HL-60/S4 (cell line): ENCODE data around the gene SGSM1.

ENCODE experiments used
- in situ Hi-C: fragments of 300-500 bp; cut with MboI; formaldehyde crosslinking; loops from 2 replicates; pipeline ENCODE4 v1.14.3; 2022; ENCODE audit warnings: low sequenced_read_pairs

Gene SGSM1

GRCh38 chr22:24945430-24945829 is 139.4 kb downstream of the SGSM1 start:
- in situ Hi-C loops: loop anchor here (10.0 kb wide), 1 partner anchor 99 kb away; no protein-coding TSS in a partner anchor

DNA sequence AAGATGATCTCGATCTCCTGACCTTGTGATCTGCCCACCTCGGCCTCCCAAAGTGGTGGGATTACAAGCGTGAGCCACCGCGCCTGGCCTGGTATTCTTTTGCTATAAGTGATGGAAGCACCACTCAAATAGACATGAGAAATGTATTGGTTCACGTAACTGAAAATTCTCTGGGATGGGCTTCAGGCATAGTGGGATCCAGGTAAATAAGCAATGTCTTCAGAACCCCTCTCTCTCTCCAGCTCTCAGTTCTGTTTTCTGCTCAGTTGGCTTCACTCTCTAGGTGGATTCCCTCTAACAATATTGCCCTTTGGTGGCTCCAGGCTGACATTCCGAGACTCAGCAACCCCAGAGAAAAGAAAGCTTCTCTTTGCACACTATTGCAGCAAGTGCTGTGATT is 141.4 kb downstream of the SGSM1 start:
- in situ Hi-C loops: loop anchor here (10.0 kb wide), 1 partner anchor 97 kb away; no protein-coding TSS in a partner anchor

GRCh38 chr22:24947881-24948280 is 141.9 kb downstream of the SGSM1 start:
- in situ Hi-C loops: loop anchor here (10.0 kb wide), 1 partner anchor 97 kb away; no protein-coding TSS in a partner anchor

DNA sequence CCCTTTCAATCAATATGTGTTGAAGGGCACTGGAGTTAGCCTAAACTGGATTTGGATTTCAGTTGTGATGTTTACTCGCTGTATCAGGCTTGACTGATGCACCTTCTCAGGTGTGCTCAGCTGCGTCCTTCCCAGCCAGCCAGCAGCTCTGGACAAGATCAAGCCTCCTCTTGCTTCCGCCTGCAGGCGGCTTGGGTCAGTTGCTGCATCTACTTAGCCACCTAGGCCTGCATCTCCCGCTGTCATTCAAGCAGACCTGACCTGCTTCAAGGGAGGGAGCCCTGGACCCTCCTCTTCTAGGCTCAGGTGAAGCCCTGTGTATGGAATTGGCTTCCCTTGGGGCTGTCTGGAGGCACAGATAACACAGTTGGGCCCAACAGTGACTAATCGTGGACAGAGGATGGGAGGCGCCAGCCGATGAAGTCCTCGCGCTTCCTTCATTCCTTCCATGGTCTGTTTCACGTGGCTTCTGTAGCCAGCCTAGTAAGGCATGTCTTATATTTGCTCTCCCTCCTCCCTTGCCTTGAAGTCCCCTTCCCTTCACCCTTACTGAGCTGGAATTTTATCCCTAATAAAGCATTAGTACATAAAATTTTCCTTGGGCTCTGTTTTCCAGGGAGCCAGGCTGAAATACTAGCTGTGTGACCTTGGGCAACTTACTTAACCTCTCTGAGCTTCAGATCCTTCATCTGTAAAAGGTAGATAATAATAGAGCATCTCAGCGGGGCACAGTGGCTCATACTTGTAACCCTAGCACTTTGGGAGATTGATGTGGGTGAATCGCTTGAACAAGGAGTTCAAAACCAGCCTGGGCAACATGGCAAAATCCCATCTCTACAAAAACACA is 142.6 kb downstream of the SGSM1 start:
- in situ Hi-C loops: loop anchor here (10.0 kb wide), 1 partner anchor 96 kb away; no protein-coding TSS in a partner anchor

DNA sequence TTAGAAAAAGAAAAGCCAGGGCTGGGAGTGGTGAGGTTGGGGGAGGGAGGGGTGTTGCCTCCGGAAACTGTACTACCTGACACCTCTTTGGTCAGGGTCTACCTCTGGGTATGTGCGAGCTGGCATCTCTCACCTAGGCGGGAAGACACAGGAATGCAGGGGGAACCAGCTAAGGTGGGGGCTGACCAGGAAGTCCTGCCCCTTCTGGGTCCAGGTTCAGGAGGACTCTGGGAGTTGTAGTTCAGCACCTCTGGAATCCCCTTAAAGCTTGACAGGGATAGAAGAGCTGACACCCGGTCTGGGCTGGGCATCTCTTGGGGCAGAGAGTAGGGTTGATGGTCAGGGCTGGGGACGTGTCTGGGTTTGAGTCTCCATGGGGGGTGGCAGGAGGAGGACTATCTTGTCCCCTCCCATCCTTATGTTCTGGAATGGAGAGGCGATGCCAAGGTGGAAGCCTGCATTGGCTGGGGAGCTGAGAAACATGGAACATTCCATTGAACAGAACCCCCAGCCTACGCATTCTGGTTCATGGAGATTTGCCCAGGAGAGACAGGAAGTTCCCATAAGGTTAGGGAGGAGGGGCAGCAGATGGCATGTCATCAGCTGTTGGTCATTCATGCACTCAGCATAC is 144.4 kb downstream of the SGSM1 start:
- in situ Hi-C loops: no loop called here

DNA sequence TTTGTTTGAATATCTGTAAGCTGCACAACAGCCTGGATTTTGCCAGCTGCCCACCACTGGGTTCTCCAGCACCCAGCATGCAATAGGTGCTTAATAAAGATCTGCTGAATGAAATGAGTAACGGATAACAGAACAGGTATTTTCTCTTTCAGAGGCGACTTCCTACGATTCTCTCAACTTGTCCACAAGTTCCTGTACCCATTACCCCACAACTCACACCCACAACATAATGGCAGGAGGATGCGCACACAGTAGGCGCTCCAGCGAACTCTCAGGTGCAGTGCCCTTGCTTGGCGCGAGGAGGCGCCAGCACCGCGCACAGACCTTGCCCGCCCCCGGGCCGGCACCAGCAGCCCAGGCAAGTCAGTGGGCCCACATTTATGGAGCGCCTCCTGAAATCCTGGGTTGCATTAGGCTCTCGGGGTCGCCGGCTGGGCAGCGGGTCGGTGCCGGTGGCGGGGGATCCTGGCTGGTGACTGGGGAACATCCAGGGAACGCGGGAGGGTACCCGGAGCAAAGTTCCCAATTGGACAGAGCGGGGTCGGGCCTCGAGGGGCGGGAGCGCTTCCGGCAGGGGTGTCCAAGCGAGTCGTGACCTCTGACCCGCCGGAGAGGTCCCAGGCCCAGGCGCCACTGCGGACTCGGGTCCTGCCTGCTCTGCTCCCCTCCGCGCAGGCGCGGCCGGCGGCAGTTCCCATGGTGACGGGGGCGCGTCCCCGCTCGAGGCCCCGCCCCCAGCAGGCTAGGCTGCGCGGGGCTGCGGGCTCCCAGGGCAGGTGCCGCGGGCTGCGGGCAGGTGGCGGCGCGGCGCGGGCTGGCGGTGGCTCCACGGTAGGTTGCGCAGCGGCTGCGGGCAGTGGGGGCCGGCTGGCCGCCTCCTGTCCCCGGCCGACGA is 146.2 kb downstream of the SGSM1 start, which contains the start of gene KIAA1671:
Gene KIAA1671 (plus strand): TSS at position 775 of the 895 bp plus-strand sequence. CDS start 75,284 bp downstream, outside the sequence.
- in situ Hi-C loops: no loop called here

- in situ Hi-C loops: no loop called here
These were observed 146.9 kb downstream of the SGSM1 start for GRCh38 chr22:24952837-24953383.

DNA sequence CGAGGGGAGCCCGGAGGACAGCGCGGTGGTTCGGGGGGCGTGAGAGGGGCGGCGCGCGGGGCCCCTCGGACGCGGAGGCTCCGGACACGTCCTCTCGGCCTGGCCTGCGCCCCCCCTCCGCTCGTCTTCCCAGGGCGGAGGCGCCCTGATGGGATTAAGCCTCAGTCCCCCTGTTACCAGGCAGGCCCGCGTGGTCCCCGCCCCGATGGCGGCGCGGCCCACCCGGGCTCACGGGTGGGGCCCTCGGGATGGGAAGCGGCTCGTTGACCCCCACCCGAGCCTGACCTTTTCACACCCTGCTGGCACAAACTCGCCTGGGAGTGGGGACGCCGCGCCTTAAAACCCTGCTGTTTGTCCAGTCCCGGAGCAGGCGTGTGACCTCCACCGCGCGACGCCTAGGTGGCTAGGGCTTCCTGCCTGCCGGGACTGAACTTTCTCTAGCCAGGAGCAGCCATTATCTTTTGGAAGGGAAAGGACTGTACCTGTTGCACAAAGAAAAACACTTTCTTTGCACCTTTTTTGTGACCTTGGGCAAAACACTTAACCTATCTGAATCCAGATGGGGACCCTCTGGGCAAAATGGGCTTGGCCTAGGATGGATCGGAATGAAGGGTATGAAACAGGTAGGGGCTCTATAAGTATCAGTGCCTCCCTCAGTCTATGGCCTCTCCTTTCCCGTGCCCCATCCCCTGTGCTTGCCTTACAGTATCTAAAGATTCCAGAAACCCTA is 147.5 kb downstream of the SGSM1 start:
- in situ Hi-C loops: no loop called here

DNA sequence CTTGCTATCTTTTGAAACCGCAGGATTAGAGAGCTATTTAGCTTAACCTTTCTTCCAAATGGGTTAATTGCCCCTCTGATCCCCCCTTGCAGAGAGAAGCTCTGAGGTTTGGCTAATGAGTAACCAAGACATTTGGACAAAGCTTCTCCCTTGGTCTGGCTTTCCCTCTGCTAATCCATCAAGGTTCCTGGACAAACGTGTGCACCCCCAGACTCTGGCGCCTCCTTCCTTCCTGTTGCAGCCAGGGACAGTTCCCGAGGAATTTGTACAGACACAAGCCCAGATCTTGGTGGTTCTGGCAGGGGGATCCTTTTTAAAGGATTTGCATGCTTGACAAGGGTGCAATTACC is 148.1 kb downstream of the SGSM1 start:
- in situ Hi-C loops: no loop called here

- in situ Hi-C loops: no loop called here
These were observed 148.8 kb downstream of the SGSM1 start for GRCh38 chr22:24954856-24955255.

DNA sequence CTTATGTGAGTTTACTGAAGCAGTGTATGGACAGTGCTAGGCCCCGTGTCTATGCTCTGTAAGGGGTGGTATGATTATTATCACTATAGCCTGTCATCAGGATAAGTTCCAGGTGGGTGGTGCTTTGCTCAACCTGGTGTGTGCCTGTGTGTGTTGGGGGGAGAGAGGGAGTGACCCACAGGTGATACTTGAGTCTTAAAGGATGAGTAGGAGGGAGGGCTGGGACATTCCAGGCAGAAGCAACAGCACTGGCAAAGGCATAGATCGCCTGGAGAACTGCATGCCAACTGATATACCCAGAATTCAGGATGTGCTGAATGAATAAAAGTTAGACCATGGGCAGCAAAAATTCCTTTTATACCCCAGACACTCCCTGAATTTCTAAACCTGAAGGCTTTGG is 151.0 kb downstream of the SGSM1 start:
- in situ Hi-C loops: no loop called here

DNA sequence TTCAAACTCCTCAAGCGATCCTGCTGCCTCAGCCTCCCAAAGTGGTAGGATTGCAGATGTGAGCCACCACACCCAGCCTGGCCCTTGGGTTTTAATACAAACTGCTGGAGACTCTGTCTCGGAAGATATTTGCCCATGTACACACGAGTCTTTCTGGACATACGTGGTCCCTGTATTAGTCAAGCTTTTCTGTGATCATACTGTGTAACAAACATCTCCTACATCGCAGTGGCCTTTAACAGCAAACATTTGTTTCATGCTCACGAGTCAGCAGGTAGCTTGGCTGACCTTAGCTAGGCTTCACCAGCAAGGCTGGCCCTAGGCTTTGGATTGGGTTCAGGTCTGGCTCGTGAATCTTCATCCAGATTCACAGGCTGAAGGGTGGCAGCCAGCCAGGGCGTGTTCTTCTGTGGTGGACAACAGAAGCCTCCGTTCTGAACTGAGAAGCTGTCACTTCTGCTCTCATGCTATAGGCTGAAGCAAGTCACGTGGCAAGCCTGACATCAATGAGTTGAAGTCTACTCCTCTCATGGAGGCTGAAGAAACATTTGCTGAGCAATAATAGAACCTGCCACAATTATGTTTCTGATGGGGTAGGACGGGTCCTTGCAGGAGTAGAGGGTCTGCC is 155.3 kb downstream of the SGSM1 start:
- in situ Hi-C loops: no loop called here

GRCh38 chr22:24962094-24962493 is 156.1 kb downstream of the SGSM1 start:
- in situ Hi-C loops: no loop called here

DNA sequence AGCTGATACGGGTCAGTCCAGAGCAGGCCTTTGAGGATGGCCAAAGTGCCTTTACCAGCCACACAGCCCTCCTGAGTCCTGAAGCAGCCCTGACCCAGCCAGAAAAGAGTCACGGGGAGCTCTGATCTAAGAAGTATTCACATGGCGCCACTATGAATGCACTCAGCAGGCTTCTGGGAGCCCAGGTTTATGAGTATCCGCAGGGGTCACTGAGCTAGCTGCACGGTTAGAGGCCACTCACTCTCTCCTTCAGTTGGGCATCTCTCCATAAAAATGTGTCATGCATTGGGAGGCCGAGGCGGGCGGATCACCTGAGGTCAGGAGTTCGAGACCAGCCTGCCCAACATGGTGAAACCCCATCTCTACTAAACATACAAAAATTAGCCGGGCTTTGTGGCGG is 156.8 kb downstream of the SGSM1 start:
- in situ Hi-C loops: no loop called here

DNA sequence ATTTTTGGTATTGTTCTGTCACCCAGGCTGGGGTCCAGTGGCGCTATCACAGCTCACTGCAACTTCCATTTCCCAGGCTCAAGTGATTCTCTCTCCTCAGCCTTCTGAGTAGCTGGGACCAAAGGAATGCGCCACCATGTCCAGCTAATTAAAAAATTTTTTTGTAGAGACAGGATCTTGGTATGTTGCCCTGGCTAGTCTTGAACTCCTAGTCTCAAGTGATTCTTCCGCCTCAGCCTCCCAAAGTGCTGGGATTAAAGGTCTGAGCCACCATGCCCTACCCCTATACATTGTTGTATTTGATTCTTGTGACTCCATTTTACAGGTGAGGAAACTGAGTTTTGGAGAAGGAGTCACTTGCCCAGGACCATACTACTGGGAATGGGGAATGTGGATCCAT is 158.4 kb downstream of the SGSM1 start:
- in situ Hi-C loops: no loop called here

- in situ Hi-C loops: no loop called here
These were observed 160.0 kb downstream of the SGSM1 start for GRCh38 chr22:24965822-24966626.

DNA sequence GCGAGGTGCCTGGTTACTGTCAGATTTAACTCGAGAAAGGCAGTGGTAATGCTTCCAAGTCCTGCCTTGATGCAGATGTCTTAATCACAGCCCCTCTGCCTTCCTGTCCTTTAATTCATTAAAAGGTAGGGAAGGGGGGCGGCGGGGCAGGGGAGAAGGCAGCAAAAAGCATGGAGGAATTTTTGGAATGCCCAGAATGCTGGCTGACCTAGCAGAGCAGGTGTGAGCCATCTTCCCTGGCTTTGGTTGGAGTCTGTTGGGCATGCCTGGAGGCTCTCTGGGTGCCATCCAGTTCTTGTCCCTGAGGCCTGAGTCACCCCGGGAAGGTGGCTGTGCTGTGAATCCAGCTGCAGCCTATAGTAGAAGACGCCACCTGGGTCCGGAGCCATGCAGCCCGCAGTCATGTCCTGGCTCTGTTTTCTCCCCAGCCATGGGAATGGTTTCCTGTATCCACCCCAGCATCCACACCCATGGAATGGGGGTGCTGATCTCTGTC is 162.1 kb downstream of the SGSM1 start:
- in situ Hi-C loops: no loop called here

DNA sequence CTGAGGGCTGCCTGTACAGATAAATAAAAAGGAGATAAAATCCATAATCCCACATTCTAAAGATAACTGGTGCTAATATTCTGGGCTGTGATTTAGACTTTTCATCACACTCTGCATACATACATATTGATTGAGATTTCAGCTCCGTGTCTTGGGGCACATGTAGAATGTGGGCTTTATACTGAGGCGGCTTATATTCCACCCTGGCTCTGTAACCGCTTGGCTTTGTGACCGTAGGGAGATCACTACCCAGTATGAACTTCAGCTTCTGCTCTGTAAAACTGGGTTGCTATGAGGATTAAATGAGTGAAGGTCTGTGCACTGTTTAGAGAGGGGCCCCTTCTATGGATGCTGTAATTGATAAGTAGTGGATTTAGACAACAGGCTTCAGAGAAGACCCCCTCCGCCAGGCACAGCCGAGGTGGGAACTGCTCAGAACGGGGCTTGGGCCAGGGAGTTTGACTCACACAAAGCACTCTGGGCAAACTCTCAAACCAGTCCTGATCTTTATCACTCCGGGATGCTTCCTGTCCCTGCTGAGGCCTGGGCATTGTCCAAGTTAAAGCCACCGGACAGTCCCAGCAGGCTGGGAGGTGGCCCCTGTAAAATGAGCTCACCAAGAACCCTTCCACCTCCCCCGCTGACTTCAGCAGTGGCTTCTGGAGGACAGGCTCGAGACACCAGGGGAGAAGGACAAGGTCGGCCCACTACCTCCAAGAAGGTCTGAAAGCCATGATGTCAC is 163.7 kb downstream of the SGSM1 start:
- in situ Hi-C loops: no loop called here
